H9 (cell line): Measurements from ENCODE around the gene SSBP3. TPM values are rescaled to one million over a fixed set of nuclear protein-coding genes. Genes with fewer than 3 reads are reported as not detected.
A peak's percentile ranks its signal among the peaks of the same experiment; 100 is the strongest.

ENCODE experiments used
- DNase-seq: peaks from one replicate; pipeline ENCODE4 v3.0.0-alpha.2; 2017
- H2AFZ ChIP-seq: one replicate; pipeline ENCODE4 v1.6.1; 2013; ENCODE audit warnings: mild to moderate bottlenecking, low read length, control low read depth, moderate library complexity
- H2AK5ac ChIP-seq: 2 replicates; pipeline ENCODE4 v1.6.1; 2013; ENCODE audit warnings: low read length, control low read depth, mixed read lengths; ENCODE audit not compliant: insufficient read length
- H2BK120ac ChIP-seq: one replicate; pipeline ENCODE4 v1.6.1; 2013; ENCODE audit warnings: low read depth, mild to moderate bottlenecking, low read length, control low read depth, inconsistent platforms; ENCODE audit not compliant: poor library complexity, severe bottlenecking
- H2BK12ac ChIP-seq: 2 replicates; pipeline ENCODE4 v1.6.1; 2013; ENCODE audit warnings: low read length, control low read depth, mixed read lengths, low read depth; ENCODE audit not compliant: insufficient read length
- H2BK15ac ChIP-seq: 2 replicates; pipeline ENCODE4 v1.6.1; 2013; ENCODE audit warnings: low read depth, low read length, control low read depth
- H2BK20ac ChIP-seq: one replicate; pipeline ENCODE4 v1.6.1; 2013; ENCODE audit warnings: low read depth, mild to moderate bottlenecking, low read length, control low read depth, inconsistent platforms; ENCODE audit not compliant: poor library complexity, severe bottlenecking
- H2BK5ac ChIP-seq: 2 replicates; pipeline ENCODE4 v1.6.1; 2013; ENCODE audit warnings: low read length, control low read depth, mixed read lengths; ENCODE audit not compliant: insufficient read length
- H3K14ac ChIP-seq: 2 replicates; pipeline ENCODE4 v1.6.1; 2013; ENCODE audit warnings: low read length, control low read depth; ENCODE audit not compliant: insufficient read depth
- H3K18ac ChIP-seq: 2 replicates; pipeline ENCODE4 v1.6.1; 2013; ENCODE audit warnings: low read depth, mild to moderate bottlenecking, mixed read lengths, low read length, control low read depth; ENCODE audit not compliant: insufficient read length
- H3K23ac ChIP-seq: 2 replicates; pipeline ENCODE4 v1.6.1; 2013; ENCODE audit warnings: low read length, control low read depth, mixed read lengths, low read depth; ENCODE audit not compliant: insufficient read length
- H3K23me2 ChIP-seq: 2 replicates; pipeline ENCODE4 v1.6.1; 2013; ENCODE audit warnings: low read depth, mild to moderate bottlenecking, mixed read lengths, low read length, control low read depth; ENCODE audit not compliant: insufficient read length, poor library complexity, severe bottlenecking
- H3K27ac ChIP-seq: 2 replicates; pipeline ENCODE4 v1.5.1; 2013; ENCODE audit warnings: low read length, control low read depth, mixed read lengths, low read depth; ENCODE audit not compliant: insufficient read length
- H3K27me3 ChIP-seq: 2 replicates; pipeline ENCODE4 v1.6.1; 2013; ENCODE audit warnings: low read length, control low read depth, inconsistent platforms; ENCODE audit not compliant: insufficient read depth
- H3K4ac ChIP-seq: 2 replicates; pipeline ENCODE4 v1.6.1; 2013; ENCODE audit warnings: low read depth, mild to moderate bottlenecking, control low read depth, inconsistent platforms, low read length, moderate library complexity
- H3K4me1 ChIP-seq: 2 replicates; pipeline ENCODE4 v1.6.1; 2013; ENCODE audit warnings: low read length, control low read depth, inconsistent platforms; ENCODE audit not compliant: insufficient read depth
- H3K4me2 ChIP-seq: 2 replicates; pipeline ENCODE4 v1.6.1; 2013; ENCODE audit warnings: low read length, control low read depth, mixed read lengths; ENCODE audit not compliant: insufficient read length, insufficient read depth
- H3K56ac ChIP-seq: 2 replicates; pipeline ENCODE4 v1.6.1; 2013; ENCODE audit warnings: low read depth, mild to moderate bottlenecking, mixed read lengths, low read length, control low read depth; ENCODE audit not compliant: insufficient read length
- H3K79me1 ChIP-seq: 2 replicates; pipeline ENCODE4 v1.6.1; 2013; ENCODE audit warnings: low read depth, mild to moderate bottlenecking, moderate library complexity, low read length, control low read depth, inconsistent platforms; ENCODE audit not compliant: insufficient read depth, poor library complexity, severe bottlenecking
- H3K79me2 ChIP-seq: 2 replicates; pipeline ENCODE4 v1.6.1; 2013; ENCODE audit warnings: low read length, control low read depth, inconsistent platforms; ENCODE audit not compliant: insufficient read depth
- H3K9ac ChIP-seq: 2 replicates; pipeline ENCODE4 v1.6.1; 2013; ENCODE audit warnings: low read length, control low read depth, mixed read lengths; ENCODE audit not compliant: insufficient read length; ENCODE audit errors: extremely low read depth
- H3K9me3 ChIP-seq: one replicate; pipeline ENCODE4 v1.6.1; 2013; ENCODE audit warnings: low read depth, low read length, inconsistent platforms; ENCODE audit not compliant: control insufficient read depth
- H3T11ph ChIP-seq: one replicate; pipeline ENCODE4 v1.6.1; 2013; ENCODE audit warnings: mild to moderate bottlenecking, low read length, control low read depth, inconsistent platforms
- H4K20me1 ChIP-seq: one replicate; pipeline ENCODE4 v1.6.1; 2013; ENCODE audit not compliant: control insufficient read depth, insufficient read length, insufficient read depth
- H4K5ac ChIP-seq: 2 replicates; pipeline ENCODE4 v1.6.1; 2013; ENCODE audit warnings: low read depth, mild to moderate bottlenecking, mixed read lengths, low read length, control low read depth; ENCODE audit not compliant: insufficient read length
- H4K8ac ChIP-seq: replicated peaks from 2 replicates; pipeline ENCODE4 v1.6.1; 2013; ENCODE audit warnings: low read length, control low read depth, mixed read lengths, low read depth; ENCODE audit not compliant: insufficient read length
- H4K91ac ChIP-seq: 2 replicates; pipeline ENCODE4 v1.6.1; 2013; ENCODE audit warnings: low read depth, mild to moderate bottlenecking, moderate library complexity, mixed read lengths, low read length, control low read depth; ENCODE audit not compliant: insufficient read length
- H3K27ac Mint-ChIP-seq, 3 experiments: 2 replicates in 2 of 3; 3 replicates in 1 of 3; pipeline ENCODE4 v1.8.0; 2020 to 2021; ENCODE audit warnings: mixed read lengths in 3 of 3, mild to moderate bottlenecking in 1 of 3, moderate library complexity in 1 of 3
- H3K27me3 Mint-ChIP-seq: 2 replicates; pipeline ENCODE4 v1.8.0; 2021; ENCODE audit warnings: low read depth, mild to moderate bottlenecking, moderate library complexity, mixed read lengths
- H3K36me3 Mint-ChIP-seq, 3 experiments: 2 replicates in 2 of 3; 3 replicates in 1 of 3; pipeline ENCODE4 v1.8.0; 2020 to 2021; ENCODE audit warnings: low read depth in 3 of 3, mixed read lengths in 3 of 3; ENCODE audit not compliant: insufficient read depth in 1 of 3
- H3K4me1 Mint-ChIP-seq, 2 experiments: 2 replicates each; pipeline ENCODE4 v1.8.0; 2020; ENCODE audit warnings: mixed read lengths in 2 of 2
- H3K4me3 Mint-ChIP-seq, 2 experiments: 2 replicates in 1 of 2; 3 replicates in 1 of 2; pipeline ENCODE4 v1.8.0; 2020 to 2021; ENCODE audit warnings: mild to moderate bottlenecking in 2 of 2, mixed read lengths in 2 of 2, moderate library complexity in 1 of 2
- H3K9me3 Mint-ChIP-seq, 2 experiments: 2 replicates in 1 of 2; 3 replicates in 1 of 2; pipeline ENCODE4 v1.8.0; 2020; ENCODE audit warnings: mild to moderate bottlenecking in 2 of 2, mixed read lengths in 2 of 2, moderate library complexity in 1 of 2
- CTCF ChIP-seq: fragments of 200-600 bp; sonication (generic); conservative IDR thresholded peaks from 3 replicates; pipeline ENCODE4 v1.8.0; 2021; ENCODE audit warnings: antibody characterized with exemption, mild to moderate bottlenecking
- WGBS: extraction: QIAGEN DNeasy Blood & Tissue Kit; methylation state at CpG from one replicate; pipeline ENCODE4 v1.1.7; 2013; ENCODE audit warnings: missing lambda C conversion rate, low lambda C conversion rate, mixed read lengths; ENCODE audit not compliant: insufficient read length; ENCODE audit errors: extremely low coverage; 5-methylcytosine and 5-hydroxymethylcytosine counted together
- total RNA-seq: library from RNA; stranded (reverse); gene quantifications from 2 replicates; pipeline ENCODE4 v1.2.1, GENCODE V29; 2021

The SSBP3 gene
- total RNA-seq, 1 experiment from 2014 or later = 126 TPM

- Histone ChIP-seq H4K8ac (no peak overlapping the region), H3K9ac (no peak overlapping the region), H2BK15ac (no peak overlapping the region), H3K27ac (no peak overlapping the region), H3K18ac (no peak overlapping the region), H3K56ac (no peak overlapping the region), H3K4ac (no peak overlapping the region), H3K23me2 (no peaks in the 10 kb centered on the region), H2BK20ac (no peak overlapping the region), H2BK12ac (no peak overlapping the region), H2AK5ac (no peak overlapping the region), H4K5ac (no peak overlapping the region), H3K27me3 (no peaks in the 10 kb centered on the region), H4K20me1 (no peaks in the 10 kb centered on the region), H3K9me3 (no peaks in the 10 kb centered on the region), H2BK120ac (no peak overlapping the region), H3K79me1 (no peaks in the 10 kb centered on the region), H3K23ac (no peak overlapping the region), H2AFZ (no peak overlapping the region), H3K4me1 (no peaks in the 10 kb centered on the region), H4K91ac (no peak overlapping the region), H3K79me2 (no peaks in the 10 kb centered on the region), H2BK5ac (no peak overlapping the region), H3T11ph (no peak overlapping the region), H3K4me2 (no peak overlapping the region), H3K14ac (no peak overlapping the region)
- H3K27me3 Mint-ChIP-seq = no peaks in the 10 kb centered on the region
- H3K4me3 Mint-ChIP-seq = no peak overlapping the region
- H3K27ac Mint-ChIP-seq = peak overlapping the region in 1 of 3 experiments; percentile 93; a peak in 1 of 7 replicates
- H3K9me3 Mint-ChIP-seq = no peaks in the 10 kb centered on the region
- TF ChIP-seq CTCF = no peak
- peaks cover 2% of the 10 kb centered on the region in 2 experiments for H3K4me1 Mint-ChIP-seq
- H3K36me3 Mint-ChIP-seq = peaks cover 0 to 4% (median 0%) of the 10 kb centered on the region in 3 experiments; a peak in 4 of 7 replicates
- no CpG with 5 or more reads among the region's 8 CpGs for WGBS
- no peak for DNase-seq
These were observed 228.5 kb downstream of the SSBP3 start for GRCh38 chr1:54177726-54178125.
